ENCODE data around the gene NPAS4. TPM values are rescaled to one million over a fixed set of nuclear protein-coding genes. Genes with fewer than 3 reads are reported as not detected.
"Not testable (repeated sequence)": the region's sequence is repeated elsewhere in the genome, so short reads cannot be mapped to it uniquely, and the experiment has no call there.

NPAS4 gene
- total RNA-seq, 2 experiments from 2014 or later, result not detected

DNA sequence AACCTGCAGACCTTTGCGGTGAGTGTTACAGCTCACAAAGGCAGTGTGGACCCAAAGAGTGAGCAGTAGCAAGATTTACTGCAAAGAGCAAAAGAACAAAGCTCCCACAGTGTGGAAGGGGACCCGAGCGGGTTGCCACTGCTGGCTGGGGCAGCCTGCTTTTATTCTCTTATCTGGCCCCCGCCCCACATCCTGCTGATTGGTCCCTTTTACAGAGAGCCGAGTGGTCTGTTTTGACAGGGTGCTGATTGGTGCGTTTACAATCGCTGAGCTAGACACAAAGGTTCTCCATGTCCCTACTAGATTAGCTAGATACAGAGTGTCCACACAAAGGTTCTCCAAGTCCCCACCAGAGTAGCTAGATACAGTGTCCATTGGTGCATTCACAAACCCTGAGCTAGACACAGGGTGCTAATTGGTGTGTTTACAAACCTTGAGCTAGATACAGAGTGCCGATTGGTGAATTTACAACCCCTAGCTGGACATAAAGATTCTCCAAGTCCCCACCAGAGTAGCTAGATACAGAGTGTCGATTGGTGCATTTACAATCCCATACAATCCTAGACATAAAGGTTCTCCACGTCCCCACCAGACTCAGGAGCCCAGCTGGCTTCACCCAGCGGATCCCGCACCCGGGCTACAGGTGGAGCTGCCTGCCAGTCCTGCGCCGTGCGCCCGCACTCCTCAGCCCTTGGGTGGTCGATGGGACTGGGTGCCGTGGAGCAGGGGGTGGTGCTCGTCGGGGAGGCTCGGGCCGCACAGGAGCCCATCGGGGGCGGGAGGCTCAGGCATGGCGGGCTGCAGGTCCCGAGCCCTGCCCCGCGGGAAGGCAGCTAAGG is 19.5 kb downstream of the NPAS4 start:
- H3K27ac Mint-ChIP-seq; H3K36me3 Mint-ChIP-seq (ENCODE audit: low read depth); H3K4me3 Mint-ChIP-seq; intact Hi-C loops (cut with micrococcal nuclease); H3K27me3 Mint-ChIP-seq (ENCODE audit: low read depth); DNase-seq: not testable (repeated sequence)
- Mint-ChIP-seq H3K4me1 (ENCODE audit: low read depth) (peaks cover 12% of the 10 kb centered on the region), H3K9me3 (peaks cover 12% of the 10 kb centered on the region)
- CTCF ChIA-PET, result interaction anchor here (0.6 to 2.9 kb wide), 10 partner anchors 9 to 366 kb away, joined by 3 to 11 read pairs (median 4); partner anchors contain the start of genes DPP3 and PELI3

DNA sequence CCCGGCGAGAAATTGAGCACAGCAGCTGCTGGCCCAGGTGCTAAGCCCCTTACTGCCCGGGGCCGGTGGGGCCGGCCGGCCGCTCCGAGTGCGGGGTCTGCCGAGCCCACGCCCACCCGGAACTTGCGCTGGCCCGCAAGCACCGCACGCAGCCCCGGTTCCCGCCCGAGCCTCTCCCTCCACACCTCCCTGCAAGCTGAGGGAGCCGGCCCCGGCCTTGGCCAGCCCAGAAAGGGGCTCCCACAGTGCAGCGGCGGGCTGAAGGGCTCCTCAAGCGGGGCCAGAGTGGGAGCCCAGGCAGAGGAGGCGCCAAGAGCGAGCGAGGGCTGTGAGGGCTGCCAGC is 20.1 kb downstream of the NPAS4 start:
- CTCF ChIA-PET, result interaction anchor here (0.9 to 2.9 kb wide), 5 partner anchors 9 to 55 kb away, joined by 3 to 11 read pairs (median 4); partner anchors contain the start of gene PELI3
- Mint-ChIP-seq H3K4me1 (ENCODE audit: low read depth) (peaks cover 12% of the 10 kb centered on the region), H3K9me3 (peaks cover 12% of the 10 kb centered on the region)
- H3K27ac Mint-ChIP-seq; H3K27me3 Mint-ChIP-seq (ENCODE audit: low read depth); DNase-seq; H3K4me3 Mint-ChIP-seq; H3K36me3 Mint-ChIP-seq (ENCODE audit: low read depth); intact Hi-C loops (cut with micrococcal nuclease): not testable (repeated sequence)

DNA sequence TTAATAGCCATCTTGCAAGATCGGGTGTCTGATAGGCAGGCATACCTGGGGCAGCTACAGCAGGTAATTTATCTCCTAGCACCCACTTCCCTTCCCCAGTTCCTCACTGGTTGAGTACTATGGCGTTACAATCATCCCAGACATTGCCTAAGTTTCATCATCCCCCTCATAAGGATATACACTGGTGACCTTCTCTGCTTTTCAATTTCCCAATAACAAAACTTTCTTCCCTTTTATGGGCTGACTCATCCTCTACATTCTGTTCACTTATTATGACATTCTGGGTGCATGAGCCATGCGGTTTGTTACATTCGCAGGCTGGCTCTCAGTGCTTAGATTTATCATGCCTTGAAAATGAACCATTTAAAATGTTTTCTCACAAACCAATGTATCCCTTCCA is 22.8 kb downstream of the NPAS4 start:
- H3K27me3 Mint-ChIP-seq (ENCODE audit: low read depth), result peaks cover 2% of the 10 kb centered on the region
- CTCF ChIA-PET, result no interaction called here

DNA sequence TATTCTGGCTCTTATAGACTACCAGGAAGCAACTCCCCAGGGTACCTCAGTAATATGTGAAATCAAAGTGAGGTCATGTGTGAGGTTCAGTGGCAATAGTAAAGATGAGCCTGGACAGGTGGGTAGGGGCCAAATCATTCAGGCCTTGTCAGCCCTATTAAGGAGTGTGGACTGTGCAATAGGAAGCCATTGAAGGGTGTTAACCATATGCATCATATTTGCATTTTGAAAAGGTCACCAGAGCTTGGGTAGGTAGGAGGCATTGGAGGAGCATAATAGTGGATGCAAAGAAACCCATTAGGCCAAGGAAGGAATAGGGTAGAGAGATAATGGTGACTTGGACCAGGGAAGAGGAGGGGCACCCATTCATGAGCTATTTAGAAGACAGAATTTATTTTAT is 26.2 kb downstream of the NPAS4 start:
- H3K27ac Mint-ChIP-seq, result no peak overlapping the region
- H3K4me3 Mint-ChIP-seq, result no peak overlapping the region
- CTCF ChIA-PET, result interaction anchor here (1.5 to 1.6 kb wide), 2 partner anchors 8 to 17 kb away, joined by 5 to 6 read pairs; partner anchors contain the start of gene MRPL11
- H3K9me3 Mint-ChIP-seq, result peaks cover 12% of the 10 kb centered on the region
- H3K36me3 Mint-ChIP-seq (ENCODE audit: low read depth), result no peaks in the 10 kb centered on the region
- peaks cover 2% of the 10 kb centered on the region for H3K27me3 Mint-ChIP-seq (ENCODE audit: low read depth)
- H3K4me1 Mint-ChIP-seq (ENCODE audit: low read depth), result no peaks in the 10 kb centered on the region
- no peak for DNase-seq
- intact Hi-C loops (cut with micrococcal nuclease), result no loop called here

More for the DNA sequence above, 22.8 kb downstream of the NPAS4 start:
- peaks cover 12% of the 10 kb centered on the region for H3K9me3 Mint-ChIP-seq
- intact Hi-C loops (cut with micrococcal nuclease), result no loop called here
- no peak overlapping the region for H3K4me3 Mint-ChIP-seq
- DNase-seq, result no peak
- H3K36me3 Mint-ChIP-seq (ENCODE audit: low read depth), result no peaks in the 10 kb centered on the region
- no peak overlapping the region for H3K27ac Mint-ChIP-seq
- no peaks in the 10 kb centered on the region for H3K4me1 Mint-ChIP-seq (ENCODE audit: low read depth)

DNA sequence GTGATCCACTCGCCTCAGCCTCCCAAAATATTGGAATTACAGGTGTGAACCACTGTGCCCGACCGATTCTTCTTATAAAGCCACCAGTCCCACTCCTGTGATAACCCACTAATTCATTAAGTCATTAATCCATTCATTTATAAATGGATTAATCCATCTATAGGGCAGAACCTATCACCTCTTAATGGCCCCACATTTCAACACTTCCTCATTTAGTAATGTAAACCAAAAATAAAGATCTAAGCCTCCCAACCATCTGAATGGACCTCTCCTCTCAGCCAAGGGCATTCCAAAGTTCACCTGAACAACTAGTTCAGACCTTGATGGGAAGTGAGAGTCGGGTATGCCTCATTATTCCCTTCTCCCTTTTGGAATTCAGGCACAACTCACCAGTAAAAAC is 27.7 kb downstream of the NPAS4 start:
- CTCF ChIA-PET, result no interaction called here
- peaks cover 4% of the 10 kb centered on the region for H3K9me3 Mint-ChIP-seq
- no peak for DNase-seq
- no peak overlapping the region for H3K4me3 Mint-ChIP-seq
- peaks cover 2% of the 10 kb centered on the region for H3K27me3 Mint-ChIP-seq (ENCODE audit: low read depth)
- intact Hi-C loops (cut with micrococcal nuclease), result no loop called here
- H3K36me3 Mint-ChIP-seq (ENCODE audit: low read depth), result no peaks in the 10 kb centered on the region
- H3K4me1 Mint-ChIP-seq (ENCODE audit: low read depth), result no peaks in the 10 kb centered on the region
- H3K27ac Mint-ChIP-seq, result no peak overlapping the region

DNA sequence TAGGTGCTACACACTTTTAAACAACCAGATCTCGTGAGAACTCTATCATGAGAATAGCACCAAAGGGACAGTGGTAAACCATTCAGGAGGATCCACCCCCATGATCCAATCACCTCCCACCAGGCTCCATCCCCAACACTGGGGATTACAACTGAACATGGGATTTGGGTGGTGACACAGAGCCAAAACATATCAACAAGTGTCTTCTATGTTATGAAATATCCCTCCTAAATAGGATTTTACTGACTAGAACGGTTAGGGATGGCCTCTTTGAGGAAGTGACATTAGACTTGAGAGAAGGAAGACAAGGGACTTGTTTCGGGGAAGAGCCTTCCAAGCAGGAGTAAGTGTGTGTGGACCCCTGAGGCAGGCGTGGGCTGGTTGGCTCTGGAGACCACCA is 29.7 kb downstream of the NPAS4 start:
- Mint-ChIP-seq H3K9me3 (no peaks in the 10 kb centered on the region), H3K4me3 (no peak overlapping the region), H3K36me3 (ENCODE audit: low read depth) (no peaks in the 10 kb centered on the region), H3K27me3 (ENCODE audit: low read depth) (no peaks in the 10 kb centered on the region), H3K27ac (no peak overlapping the region), H3K4me1 (ENCODE audit: low read depth) (peaks cover 16% of the 10 kb centered on the region)
- CTCF ChIA-PET, result no interaction called here
- no peak for DNase-seq
- intact Hi-C loops (cut with micrococcal nuclease), result no loop called here

DNA sequence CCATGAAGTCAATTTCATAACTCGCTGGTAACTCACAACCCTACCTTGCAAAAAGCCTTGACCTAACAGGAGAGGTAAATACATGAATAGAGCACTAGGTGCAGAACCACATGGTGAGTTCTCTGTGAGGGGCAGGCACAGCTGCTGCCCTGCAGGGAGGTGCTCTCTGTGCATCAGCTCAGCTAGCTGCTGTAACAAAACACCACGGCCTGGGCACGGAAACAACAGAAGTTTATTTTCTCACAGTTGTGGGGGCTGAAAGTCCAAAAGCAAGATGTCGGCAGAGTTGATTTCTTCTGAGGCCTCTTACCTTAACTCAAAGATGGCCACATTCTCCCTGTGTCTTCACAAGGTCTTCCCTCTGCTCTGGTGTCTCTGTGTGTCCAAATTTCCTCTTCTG is 30.8 kb downstream of the NPAS4 start:
- Mint-ChIP-seq H3K4me3 (no peak overlapping the region), H3K36me3 (ENCODE audit: low read depth) (no peaks in the 10 kb centered on the region), H3K27me3 (ENCODE audit: low read depth) (no peaks in the 10 kb centered on the region), H3K4me1 (ENCODE audit: low read depth) (peaks cover 16% of the 10 kb centered on the region), H3K9me3 (no peaks in the 10 kb centered on the region), H3K27ac (no peak overlapping the region)
- DNase-seq, result no peak
- intact Hi-C loops (cut with micrococcal nuclease), result no loop called here
- CTCF ChIA-PET, result interaction anchor here (1.4 kb wide), 1 partner anchor 13 kb away, joined by 5 read pairs; the partner anchor contains the start of gene MRPL11

DNA sequence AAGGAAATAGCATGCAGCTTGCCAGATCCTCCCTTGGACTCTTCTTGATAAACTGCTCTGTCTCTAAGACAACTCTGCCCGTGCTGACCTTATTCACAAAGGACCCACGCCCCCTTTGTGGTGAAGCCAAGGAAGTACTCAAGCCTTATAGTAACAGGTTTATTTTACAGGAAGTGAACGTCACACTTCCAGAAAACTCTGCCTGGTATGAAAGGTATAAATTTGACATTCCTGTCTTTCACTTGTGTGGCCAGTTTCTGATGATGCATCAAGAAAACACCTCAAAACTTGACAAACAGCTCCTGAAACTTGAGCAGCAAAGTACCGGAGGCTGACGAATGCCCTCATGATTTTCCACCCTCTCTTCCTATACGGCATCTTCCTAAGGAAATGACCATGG is 33.4 kb downstream of the NPAS4 start:
- DNase-seq, result peak; percentile 31
- Mint-ChIP-seq H3K27ac (no peak overlapping the region), H3K9me3 (no peaks in the 10 kb centered on the region), H3K36me3 (ENCODE audit: low read depth) (no peaks in the 10 kb centered on the region), H3K4me1 (ENCODE audit: low read depth) (peaks cover 20% of the 10 kb centered on the region), H3K27me3 (ENCODE audit: low read depth) (no peaks in the 10 kb centered on the region), H3K4me3 (no peak overlapping the region)
- CTCF ChIA-PET, result interaction anchor here (1.1 kb wide), 1 partner anchor 11 kb away, joined by 3 read pairs; no protein-coding TSS in a partner anchor
- intact Hi-C loops (cut with micrococcal nuclease), result no loop called here

DNA sequence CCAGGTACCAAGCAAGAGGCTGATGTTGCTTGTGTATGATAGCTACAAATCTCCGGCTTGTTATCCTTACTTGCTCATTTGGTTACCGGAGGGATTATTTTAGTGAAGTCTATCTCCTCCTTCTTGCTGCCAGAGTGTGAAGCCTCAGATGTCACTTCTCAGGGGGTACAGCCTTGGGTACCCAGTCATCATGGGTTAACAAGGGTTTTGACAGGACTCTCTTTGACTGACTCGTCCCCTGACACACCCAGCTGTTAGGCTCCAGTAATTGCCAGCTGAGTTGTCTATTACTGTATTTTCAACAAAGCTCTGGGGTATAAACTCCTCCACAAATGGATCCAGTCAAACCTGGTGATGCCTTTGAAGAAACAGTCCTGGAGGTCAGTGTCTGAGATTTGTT is 34.0 kb downstream of the NPAS4 start:
- Mint-ChIP-seq H3K9me3 (no peaks in the 10 kb centered on the region), H3K4me1 (ENCODE audit: low read depth) (peaks cover 23% of the 10 kb centered on the region), H3K27me3 (ENCODE audit: low read depth) (no peaks in the 10 kb centered on the region), H3K36me3 (ENCODE audit: low read depth) (no peaks in the 10 kb centered on the region), H3K4me3 (no peak overlapping the region), H3K27ac (no peak overlapping the region)
- CTCF ChIA-PET, result interaction anchor here (1.1 kb wide), 1 partner anchor 10 kb away, joined by 3 read pairs; no protein-coding TSS in a partner anchor
- DNase-seq, result no peak
- intact Hi-C loops (cut with micrococcal nuclease), result no loop called here

DNA sequence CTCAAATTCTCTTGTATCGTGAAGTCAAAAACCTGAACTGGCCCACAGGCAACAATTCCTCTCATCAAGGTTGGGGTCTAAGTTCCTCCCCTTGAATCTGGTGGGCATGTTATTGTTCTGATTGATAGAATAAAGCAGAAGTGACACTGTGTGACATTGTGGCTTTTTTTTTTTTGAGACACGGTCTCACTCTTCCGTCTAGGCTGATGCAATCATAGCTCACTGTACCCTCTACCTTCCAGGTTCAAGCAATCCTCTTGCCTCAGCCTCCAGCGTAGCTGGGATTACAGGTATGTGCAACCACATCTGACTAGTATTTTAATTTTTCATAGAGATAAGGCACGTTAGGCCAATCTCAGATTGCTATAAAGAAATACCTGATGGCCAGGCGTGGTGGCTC is 37.0 kb downstream of the NPAS4 start:
- H3K36me3 Mint-ChIP-seq (ENCODE audit: low read depth), result no peaks in the 10 kb centered on the region
- CTCF ChIA-PET, result interaction anchor here (1.0 to 1.1 kb wide), 2 partner anchors 40 to 72 kb away, joined by 3 read pairs; no protein-coding TSS in a partner anchor
- H3K9me3 Mint-ChIP-seq, result peaks cover 2% of the 10 kb centered on the region
- no peak for DNase-seq
- H3K4me1 Mint-ChIP-seq (ENCODE audit: low read depth), result peaks cover 29% of the 10 kb centered on the region
- H3K27ac Mint-ChIP-seq, result no peak overlapping the region
- no peak overlapping the region for H3K4me3 Mint-ChIP-seq
- no peaks in the 10 kb centered on the region for H3K27me3 Mint-ChIP-seq (ENCODE audit: low read depth)
- intact Hi-C loops (cut with micrococcal nuclease), result no loop called here

DNA sequence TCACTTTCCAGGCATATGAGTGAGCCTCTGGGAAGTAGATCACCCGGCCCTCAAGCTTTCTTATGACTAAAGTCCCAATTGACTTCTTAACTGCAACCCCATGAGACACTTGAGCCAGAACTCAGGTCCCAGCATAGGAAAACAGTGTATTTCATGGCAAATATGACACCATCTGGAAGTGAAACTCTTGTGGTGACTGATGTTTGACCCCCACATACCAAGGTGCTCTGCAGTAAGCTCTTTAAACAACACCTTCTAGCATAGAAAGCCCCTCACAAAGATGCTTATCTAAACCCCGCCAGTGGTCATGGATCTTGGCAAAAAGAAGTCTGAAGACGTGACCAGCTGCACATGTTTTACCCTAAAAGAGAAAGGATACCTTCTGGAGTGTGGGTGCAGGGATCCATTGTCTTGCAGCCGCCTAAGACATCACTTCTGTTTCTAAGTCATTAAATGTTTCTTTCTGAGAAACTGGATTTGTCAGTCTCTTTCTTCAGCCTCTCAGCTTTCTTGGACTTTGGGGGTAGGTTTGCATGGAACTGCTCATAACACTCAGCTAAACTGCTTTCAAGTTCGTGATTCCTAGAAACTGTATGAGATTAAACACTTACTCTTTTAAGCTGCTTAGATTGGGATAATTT is 38.4 kb downstream of the NPAS4 start:
- peaks cover 28% of the 10 kb centered on the region for H3K4me1 Mint-ChIP-seq (ENCODE audit: low read depth)
- H3K27ac Mint-ChIP-seq, result no peak overlapping the region

DNA sequence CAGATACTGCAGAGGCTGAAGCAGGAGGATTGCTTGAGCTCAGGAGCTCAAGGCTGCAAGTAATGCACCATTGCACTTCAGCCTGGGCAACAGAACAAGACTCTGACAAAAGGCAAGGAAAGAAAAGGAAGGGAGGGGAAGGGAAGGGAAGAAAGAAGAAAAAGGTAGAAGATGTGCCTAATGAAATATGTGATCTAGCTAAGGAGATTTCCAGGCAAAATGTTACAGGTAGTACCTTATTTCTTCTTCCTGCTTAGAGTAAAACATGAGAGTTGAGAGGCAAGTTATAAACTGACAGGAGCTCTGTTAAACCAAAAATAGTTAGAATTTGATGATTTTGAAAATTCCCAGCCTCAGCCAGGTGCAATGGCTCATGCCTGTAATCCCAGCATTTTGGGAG is 41.2 kb downstream of the NPAS4 start:
- Mint-ChIP-seq H3K27me3 (ENCODE audit: low read depth) (no peaks in the 10 kb centered on the region), H3K9me3 (peaks cover 2% of the 10 kb centered on the region), H3K36me3 (ENCODE audit: low read depth) (no peaks in the 10 kb centered on the region), H3K27ac (no peak overlapping the region), H3K4me1 (ENCODE audit: low read depth) (peaks cover 29% of the 10 kb centered on the region), H3K4me3 (no peak overlapping the region)
- intact Hi-C loops (cut with micrococcal nuclease), result no loop called here
- CTCF ChIA-PET, result interaction anchor here (0.5 to 0.8 kb wide), 2 partner anchors 23 to 108 kb away, joined by 3 to 5 read pairs; partner anchors contain the start of gene MRPL11
- no peak for DNase-seq

More for the DNA sequence above, 38.4 kb downstream of the NPAS4 start:
- no peak for DNase-seq
- H3K9me3 Mint-ChIP-seq, result peaks cover 2% of the 10 kb centered on the region
- H3K27me3 Mint-ChIP-seq (ENCODE audit: low read depth), result no peaks in the 10 kb centered on the region
- H3K36me3 Mint-ChIP-seq (ENCODE audit: low read depth), result no peaks in the 10 kb centered on the region
- intact Hi-C loops (cut with micrococcal nuclease), result no loop called here
- CTCF ChIA-PET, result no interaction called here
- no peak overlapping the region for H3K4me3 Mint-ChIP-seq
